ENCODE data around the gene BLID. TPM values are rescaled to one million over a fixed set of nuclear protein-coding genes. Genes with fewer than 3 reads are reported as not detected.

BLID gene
- total and polyA plus RNA-seq, 2 of the 8 experiments (the other 6 are each of a cell fraction or from before 2014, with no cell fraction given), result not detected

DNA sequence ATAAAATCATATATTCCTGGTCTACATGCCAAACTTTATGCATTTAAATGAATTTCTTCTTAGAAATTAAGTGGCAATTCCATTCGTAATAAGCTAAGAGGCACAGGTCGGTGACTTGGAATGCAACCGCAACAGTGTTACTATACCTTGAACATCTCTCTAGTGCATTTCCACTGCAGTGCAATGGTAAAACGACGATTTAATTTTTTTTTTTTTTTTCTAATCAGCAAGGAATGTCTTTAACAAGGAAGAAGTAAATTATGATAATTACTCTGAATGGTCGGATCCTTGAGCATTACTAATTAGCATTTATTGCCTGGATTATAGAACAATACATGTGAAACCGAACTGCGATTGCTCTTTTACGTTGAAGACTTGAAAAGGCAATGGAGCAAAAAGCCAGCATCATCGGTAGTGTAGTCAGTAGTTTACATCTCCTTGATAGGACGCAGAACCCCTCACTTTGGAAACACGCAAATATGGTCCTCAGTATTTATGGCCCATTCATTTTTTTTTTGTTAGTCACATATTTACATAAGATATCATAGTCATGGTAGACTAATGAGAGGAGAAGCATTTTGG, 20.2 kb downstream of the BLID start:
- H2BK15ac ChIP-seq (ENCODE audit: low read length), result no peak overlapping the region
- H3K9ac ChIP-seq (replicated peaks in 1 of 4; ENCODE audit: extremely low read depth in 1 of 4, low read depth in 3 of 4, low read length in 3 of 4), result no peak overlapping the region
- no peak overlapping the region for H3K14ac ChIP-seq (ENCODE audit: insufficient read length)
- H2BK5ac ChIP-seq (ENCODE audit: low read depth, low read length), result no peak overlapping the region
- ChIA-PET POLR2A (ENCODE audit: partially characterized antibody) (no interaction called here), CTCF (ENCODE audit: partially characterized antibody) (interaction anchor here (0.6 to 4.3 kb wide), 4 partner anchors 12 to 442 kb away, joined by 3 to 15 read pairs (median 4); no protein-coding TSS in a partner anchor)
- H3K27ac ChIP-seq (ENCODE audit: low read depth, low read length), result no peak overlapping the region
- H3K79me2 ChIP-seq (ENCODE audit: control insufficient read depth in 1 of 2, insufficient read depth in 2 of 2, low read length in 2 of 2), result no peaks in the 10 kb centered on the region
- no peak overlapping the region for H2AK5ac ChIP-seq (ENCODE audit: low read depth, low read length)
- H2BK12ac ChIP-seq (ENCODE audit: low read depth, low read length), result no peak overlapping the region
- DNase-seq (ENCODE audit: low read depth in 1 of 2, low spot score in 2 of 2) (no peak), FAIRE-seq (no peak)
- H2BK20ac ChIP-seq (ENCODE audit: low read length), result no peak overlapping the region
- WGBS, 2 experiments (ENCODE audit: extremely low coverage in 1 of 2, insufficient coverage in 1 of 2, insufficient read length in 1 of 2, insufficient replicate concordance in 2 of 2, low coverage in 1 of 2, low lambda C conversion rate in 2 of 2, missing lambda C conversion rate in 1 of 2), result 90% methylated on average over 12 of the region's 12 CpGs; no CpG with 5 or more reads in 1 of the 2 experiments
- no peak overlapping the region for H4K8ac ChIP-seq (ENCODE audit: extremely low read depth, insufficient read depth, low read length)
- H2AFZ ChIP-seq (ENCODE audit: low read length), result no peak overlapping the region
- H4K20me1 ChIP-seq (replicated peaks in 1 of 2; ENCODE audit: control insufficient read depth in 1 of 2, insufficient read depth in 2 of 2, low read length in 2 of 2), result no peaks in the 10 kb centered on the region
- H3K79me1 ChIP-seq (ENCODE audit: low read depth, low read length), result no peaks in the 10 kb centered on the region
- H4K91ac ChIP-seq (replicated peaks; ENCODE audit: insufficient read length, low read length), result no peak overlapping the region
- H2BK120ac ChIP-seq (replicated peaks; ENCODE audit: low read depth, low read length), result no peak overlapping the region
- H3K56ac ChIP-seq (replicated peaks; ENCODE audit: insufficient read length, low read depth, low read length), result no peak overlapping the region
- no peaks in the 10 kb centered on the region; the same call in 1 of the 2 replicates for H3K23me2 ChIP-seq (ENCODE audit: low read depth, low read length)
- H3K18ac ChIP-seq (ENCODE audit: extremely low read depth, low read length), result no peak overlapping the region
- peaks cover 0 to 14% (median 12%) of the 10 kb centered on the region in 4 experiments; a peak in 6 of 7 replicates for H3K27me3 ChIP-seq (replicated peaks in 1 of 4; ENCODE audit: control insufficient read depth in 3 of 4, extremely low read depth in 1 of 4, insufficient read depth in 3 of 4, low read length in 3 of 4)
- H3K4me1 ChIP-seq (replicated peaks in 1 of 4; ENCODE audit: control insufficient read depth in 3 of 4, insufficient read depth in 4 of 4, low read length in 3 of 4), result peaks cover 2 to 6% (median 2%) of the 10 kb centered on the region in 4 experiments; a peak in 6 of 7 replicates
- H3K4me2 ChIP-seq (ENCODE audit: insufficient read depth in 1 of 2, low read depth in 2 of 2, low read length in 2 of 2), result no peak overlapping the region
- H3K4me3 ChIP-seq (ENCODE audit: extremely low read depth in 1 of 4, insufficient read depth in 2 of 4, low read depth in 3 of 4, low read length in 4 of 4), result no peak overlapping the region
- no peak overlapping the region for H3K4ac ChIP-seq (replicated peaks; ENCODE audit: insufficient read length, low read depth, low read length)
- no peaks in the 10 kb centered on the region for H3K9me3 ChIP-seq (ENCODE audit: insufficient read depth in 2 of 2, low read depth in 1 of 2, low read length in 1 of 2)
- no peak overlapping the region for H3K23ac ChIP-seq (ENCODE audit: insufficient read length)
- H4K5ac ChIP-seq (ENCODE audit: insufficient read length, low read depth, low read length), result no peak overlapping the region
- no peaks in the 10 kb centered on the region for H3K36me3 ChIP-seq (ENCODE audit: control insufficient read depth in 2 of 4, insufficient read depth in 4 of 4, low read length in 3 of 4)
- no peak for TF ChIP-seq TCF12 (IDR thresholded peaks at IDR 0.05; ENCODE audit: low read depth, low read length)
- no peak for TF ChIP-seq TAF7 (optimal IDR thresholded peaks at IDR 0.05; ENCODE audit: borderline replicate concordance, low read depth, low read length)
- TF ChIP-seq, protein P1, sequence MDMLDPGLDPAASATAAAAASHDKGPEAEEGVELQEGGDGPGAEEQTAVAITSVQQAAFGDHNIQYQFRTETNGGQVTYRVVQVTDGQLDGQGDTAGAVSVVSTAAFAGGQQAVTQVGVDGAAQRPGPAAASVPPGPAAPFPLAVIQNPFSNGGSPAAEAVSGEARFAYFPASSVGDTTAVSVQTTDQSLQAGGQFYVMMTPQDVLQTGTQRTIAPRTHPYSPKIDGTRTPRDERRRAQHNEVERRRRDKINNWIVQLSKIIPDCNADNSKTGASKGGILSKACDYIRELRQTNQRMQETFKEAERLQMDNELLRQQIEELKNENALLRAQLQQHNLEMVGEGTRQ (IDR thresholded peaks at IDR 0.05; ENCODE audit: low read length), result no peak
- no peak for TF ChIP-seq FOSL1 (IDR thresholded peaks at IDR 0.05; ENCODE audit: insufficient read depth, low read depth, low read length)
- TF ChIP-seq, protein P2, sequence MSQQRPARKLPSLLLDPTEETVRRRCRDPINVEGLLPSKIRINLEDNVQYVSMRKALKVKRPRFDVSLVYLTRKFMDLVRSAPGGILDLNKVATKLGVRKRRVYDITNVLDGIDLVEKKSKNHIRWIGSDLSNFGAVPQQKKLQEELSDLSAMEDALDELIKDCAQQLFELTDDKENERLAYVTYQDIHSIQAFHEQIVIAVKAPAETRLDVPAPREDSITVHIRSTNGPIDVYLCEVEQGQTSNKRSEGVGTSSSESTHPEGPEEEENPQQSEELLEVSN (IDR thresholded peaks at IDR 0.05), result no peak
- TF ChIP-seq POU5F1 (IDR thresholded peaks at IDR 0.05; ENCODE audit: low read depth, low read length), result no peak
- no peak for TF ChIP-seq SIX5 (IDR thresholded peaks at IDR 0.05; ENCODE audit: low read depth, low read length)
